ENCODE data around the gene GSTCD. TPM values are rescaled to one million over a fixed set of nuclear protein-coding genes. Genes with fewer than 3 reads are reported as not detected.

GSTCD gene, protein sequence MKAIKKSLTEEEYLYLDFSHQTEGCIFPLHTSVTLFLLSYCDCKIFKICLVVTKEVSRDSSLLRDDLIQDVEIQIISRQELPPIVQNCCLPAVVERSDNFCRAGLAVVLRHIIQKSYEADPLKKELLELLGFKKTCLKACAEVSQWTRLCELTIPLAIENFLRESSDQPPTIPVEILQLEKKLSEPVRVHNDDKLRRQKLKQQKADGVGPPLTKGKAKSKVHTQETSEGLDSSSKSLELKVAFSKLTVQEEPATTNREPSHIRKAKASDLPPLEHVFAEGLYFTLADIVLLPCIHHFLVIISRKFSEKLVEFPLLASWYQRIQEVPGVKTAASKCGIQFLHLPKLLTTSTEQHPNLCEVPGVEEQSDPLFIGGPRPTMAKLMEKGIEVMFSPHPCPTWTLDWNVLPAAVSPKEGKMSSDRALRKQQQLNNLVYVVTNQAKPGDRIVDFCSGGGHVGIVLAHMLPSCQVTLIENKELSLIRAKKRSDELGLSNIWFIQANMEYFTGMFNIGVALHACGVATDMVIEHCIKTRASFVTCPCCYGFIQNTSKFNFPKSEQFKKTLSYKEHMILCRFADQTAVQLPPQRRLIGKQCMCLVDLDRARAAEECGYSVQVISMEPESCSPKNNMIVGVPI
- 21.3 TPM for total RNA-seq

DNA sequence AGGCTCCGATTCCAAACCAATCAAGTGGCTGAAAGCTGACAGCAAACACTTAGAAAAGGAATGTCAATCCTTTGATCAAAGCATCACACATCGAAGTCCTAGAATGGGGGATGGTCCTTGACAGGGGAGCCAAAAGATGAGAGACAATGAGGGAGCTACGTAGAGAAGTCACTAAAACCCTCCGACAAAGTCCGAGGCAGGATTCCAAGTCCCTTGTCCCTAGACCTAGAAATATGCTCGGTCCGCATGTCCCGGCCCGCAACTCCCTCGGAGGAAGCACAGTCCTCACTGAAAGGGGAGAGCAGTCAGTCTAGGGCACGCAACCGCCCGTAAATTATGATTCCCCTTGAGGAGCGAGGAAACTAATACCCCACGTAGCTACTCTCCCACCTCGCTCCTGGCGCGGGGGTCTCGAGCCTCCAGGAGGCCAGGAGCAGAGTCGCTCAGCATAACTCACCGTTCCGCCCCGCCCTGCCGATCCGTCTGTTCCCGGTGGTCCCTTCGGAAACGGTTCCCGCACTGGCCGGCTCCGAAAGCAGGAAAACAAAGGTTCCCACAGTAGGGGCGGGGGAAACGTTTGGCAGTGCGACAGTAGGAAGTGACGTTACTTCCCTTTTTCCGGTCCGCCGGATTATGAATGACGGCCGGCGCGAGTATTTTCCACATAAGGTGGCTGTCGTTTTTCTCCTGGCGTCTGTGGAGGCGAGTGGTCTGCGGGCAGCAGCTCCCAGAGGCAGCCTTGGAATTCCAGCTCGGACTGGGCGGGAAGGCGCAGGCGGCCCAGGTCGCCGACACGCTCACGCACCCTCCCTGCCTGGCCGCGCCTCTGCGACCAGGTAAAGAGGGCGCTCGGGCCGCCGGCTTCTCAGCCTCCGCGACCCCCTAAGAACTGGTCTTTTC is at the start of gene GSTCD, which contains the start of gene INTS12:
GSTCD (plus strand) TSS at position 604 of the 900 bp plus-strand sequence. CDS start 8,830 bp downstream, outside the sequence.
INTS12 (minus strand) TSS at position 509 of the 900 bp plus-strand sequence. CDS start 8,684 bp downstream, outside the sequence.

DNA sequence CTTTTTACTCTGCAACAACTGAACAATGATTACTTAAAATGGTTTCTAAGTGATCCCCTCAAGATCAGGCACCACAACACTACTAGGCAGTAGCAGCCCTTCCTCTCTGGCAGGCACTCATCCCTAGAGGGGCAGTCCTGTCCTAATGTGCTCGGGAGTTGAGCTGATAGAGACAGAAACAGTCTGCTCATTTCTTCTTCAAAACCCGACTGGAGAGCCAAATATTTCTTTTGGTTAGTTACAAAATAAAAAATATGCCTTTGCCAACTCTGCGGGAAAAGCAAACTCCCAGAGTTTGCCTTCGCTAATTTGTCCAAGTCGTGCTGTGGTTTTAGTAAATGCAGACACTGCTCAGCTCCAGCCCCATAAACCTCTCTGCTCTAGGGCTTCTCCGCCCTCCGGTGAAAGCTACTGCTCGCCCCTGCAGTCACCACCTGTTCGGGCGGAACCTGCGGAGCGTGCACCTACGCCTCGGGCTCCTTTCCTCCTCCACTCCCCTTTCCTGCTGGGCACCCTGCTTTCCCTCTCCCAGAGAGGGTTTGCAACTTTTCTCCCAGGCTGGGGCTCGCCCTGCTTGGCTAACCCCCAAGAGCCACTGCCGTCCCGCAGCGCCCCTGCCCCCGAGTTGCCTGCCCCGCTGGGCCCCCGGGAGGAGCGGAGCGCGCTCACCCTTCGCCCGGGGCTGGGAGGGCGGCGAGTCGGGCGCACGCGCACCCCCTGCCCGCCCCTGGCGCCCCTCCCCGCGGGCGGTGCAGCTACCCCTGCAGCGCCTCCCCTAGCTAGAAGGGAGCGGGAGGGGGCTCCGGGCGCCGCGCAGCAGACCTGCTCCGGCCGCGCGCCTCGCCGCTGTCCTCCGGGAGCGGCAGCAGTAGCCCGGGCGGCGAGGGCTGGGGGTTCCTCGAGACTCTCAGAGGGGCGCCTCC is 186.3 kb downstream of the GSTCD start, which contains the start of gene NPNT:
NPNT (plus strand) TSS at position 812 of the 923 bp plus-strand sequence. CDS start 182 bp downstream, outside the sequence.

Other genes starting within 250 kb of the GSTCD start
- gene PPA2, start 234.7 kb upstream of the GSTCD start, total RNA-seq = 143 TPM
- gene ARHGEF38, start 156.2 kb upstream of the GSTCD start, total RNA-seq = 3.7 TPM
- 15.8 TPM for gene INTS12, start 95 bp upstream of the GSTCD start, total RNA-seq
- gene NPNT, start 186.7 kb downstream of the GSTCD start, total RNA-seq = 101 TPM

All from metanephros (tissue), 1 donor.